ENCODE data around the gene ZNF569. TPM values are rescaled to one million over a fixed set of nuclear protein-coding genes. Genes with fewer than 3 reads are reported as not detected.
A peak's percentile ranks its signal among the peaks of the same experiment; 100 is the strongest.
"Not testable (repeated sequence)": the region's sequence is repeated elsewhere in the genome, so short reads cannot be mapped to it uniquely, and the experiment has no call there.

ZNF569 gene
- 5.1 TPM for polyA plus RNA-seq (2013, experiment 1 of 2; ENCODE audit: insufficient read length)
- 6.2 TPM for polyA plus RNA-seq (2013, experiment 2 of 2; ENCODE audit: insufficient read length)

DNA sequence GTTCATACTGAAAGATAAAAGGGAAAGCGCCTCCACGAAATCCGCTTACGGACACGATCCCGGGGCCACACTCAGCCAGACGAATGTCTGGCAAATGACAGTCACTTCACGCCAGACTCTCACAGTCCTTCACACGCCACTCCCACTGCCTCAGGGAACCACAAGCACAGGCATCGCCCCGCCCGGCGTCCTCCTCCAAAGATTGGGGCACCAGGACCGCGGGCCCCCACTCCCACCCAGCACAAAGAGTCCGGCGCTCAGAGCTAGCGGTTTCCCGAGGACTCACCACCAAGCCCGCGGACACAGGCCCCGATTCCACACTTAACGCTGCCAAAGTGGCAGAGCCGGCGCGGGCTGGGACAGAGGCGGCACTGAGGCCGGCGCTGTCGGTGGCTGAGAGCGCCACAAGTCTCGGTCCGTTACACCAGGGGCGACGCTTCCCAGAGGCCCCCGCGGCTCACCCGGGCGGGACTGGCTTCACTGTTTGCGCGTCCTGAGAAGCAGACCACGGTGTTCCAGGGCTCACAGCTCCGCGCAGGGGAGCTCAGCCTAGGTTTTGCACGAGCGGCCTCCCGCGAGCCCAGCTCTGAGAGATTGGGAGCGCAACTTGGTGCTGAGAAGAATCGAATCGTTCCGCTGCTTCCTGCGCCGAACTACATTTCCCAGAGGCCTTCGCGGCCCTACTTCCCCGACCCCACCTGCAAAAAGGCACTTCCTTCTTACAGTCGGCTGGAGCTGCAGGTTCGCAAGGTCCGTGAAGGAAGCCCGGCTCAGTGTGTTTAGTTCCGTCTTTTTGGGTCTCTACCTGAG lies at the start of gene ZNF569:
Gene ZNF569 (minus strand): TSS at position 647 of the 810 bp plus-strand sequence. CDS start 22,523 bp downstream, outside the sequence.
- DNase-seq: peak; percentile 95

- no peak for DNase-seq
These were observed 46.2 kb upstream of the ZNF569 start for GRCh38 chr19:37513397-37513796.

GRCh38 chr19:37511821-37512220 lies 44.6 kb upstream of the ZNF569 start:
- no peak for DNase-seq

DNA sequence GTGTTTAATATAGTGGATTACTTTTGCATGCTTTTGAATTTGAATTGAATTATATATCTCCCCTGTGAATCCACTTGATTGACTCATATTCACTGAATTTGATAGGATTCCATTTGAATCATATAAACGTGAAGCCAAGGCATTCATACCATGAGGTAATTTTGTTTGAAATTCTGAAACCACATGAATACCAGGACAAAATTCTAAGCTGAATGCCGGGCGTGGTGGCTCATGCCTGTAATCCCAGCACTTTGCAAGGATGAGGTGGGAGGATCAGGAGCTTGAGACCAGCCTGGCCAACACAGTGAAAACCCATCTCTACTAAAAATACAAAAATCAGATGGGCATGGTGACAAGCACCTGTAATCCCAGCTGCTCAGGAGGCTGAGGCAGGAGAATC lies 43.9 kb upstream of the ZNF569 start:
- no peak for DNase-seq

GRCh38 chr19:37507167-37507464 lies 39.9 kb upstream of the ZNF569 start:
- no peak for DNase-seq

GRCh38 chr19:37506387-37507166 lies 39.3 kb upstream of the ZNF569 start, which contains the start of gene ZNF793:
Gene ZNF793, plus strand, starts transcription at chr19:37506939. Its CDS starts 16,501 bp downstream, at chr19:37523440.
- peak; percentile 74 for DNase-seq

DNA sequence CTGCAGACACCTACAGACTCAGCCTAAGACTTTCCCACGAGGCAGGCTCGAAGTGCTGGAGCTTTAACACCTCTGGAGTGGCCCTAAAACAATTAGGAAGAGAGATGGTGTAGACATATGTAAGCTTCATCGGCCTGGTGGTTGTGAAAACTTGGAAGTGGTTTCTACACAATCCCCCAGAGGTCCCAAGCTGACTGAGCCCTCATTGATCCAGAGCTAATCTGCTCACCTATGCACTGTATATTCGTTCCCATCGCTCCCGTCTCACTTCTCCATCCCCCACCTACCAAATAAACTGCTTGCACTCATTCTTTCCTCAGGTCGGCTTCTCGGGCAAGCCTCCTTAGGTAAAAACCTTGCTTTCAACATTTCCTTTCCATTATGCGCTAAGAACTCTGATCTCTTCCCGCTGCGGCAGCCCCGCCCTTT lies 38.7 kb upstream of the ZNF569 start:
- DNase-seq: no peak

DNA sequence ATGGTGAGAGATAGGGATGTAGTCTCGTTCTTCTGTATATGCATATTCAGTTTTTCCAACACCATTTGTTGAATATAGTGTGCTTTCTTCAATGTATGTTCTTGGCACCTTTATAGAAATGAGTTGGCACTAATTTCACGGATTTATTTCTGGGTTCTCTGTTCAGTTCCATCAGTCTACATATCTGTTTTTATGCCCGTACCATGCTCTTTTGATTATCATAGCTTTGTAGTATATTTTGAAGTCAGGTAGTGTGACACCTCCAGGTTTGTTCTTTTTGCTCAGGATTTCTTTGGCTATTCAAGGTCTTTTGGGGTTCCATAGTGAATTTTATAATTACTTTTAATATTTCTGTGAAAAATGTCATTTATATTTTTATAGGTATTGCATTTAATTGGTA lies 25.0 kb upstream of the ZNF569 start:
- DNase-seq: no peak

- no peak for DNase-seq
These were observed 17.3 kb upstream of the ZNF569 start for GRCh38 chr19:37484406-37485168.

- no peak for DNase-seq
These were observed 4.9 kb upstream of the ZNF569 start for GRCh38 chr19:37472165-37472564.

- DNase-seq: no peak
These were observed 3.0 kb upstream of the ZNF569 start for GRCh38 chr19:37470216-37470615.

DNA sequence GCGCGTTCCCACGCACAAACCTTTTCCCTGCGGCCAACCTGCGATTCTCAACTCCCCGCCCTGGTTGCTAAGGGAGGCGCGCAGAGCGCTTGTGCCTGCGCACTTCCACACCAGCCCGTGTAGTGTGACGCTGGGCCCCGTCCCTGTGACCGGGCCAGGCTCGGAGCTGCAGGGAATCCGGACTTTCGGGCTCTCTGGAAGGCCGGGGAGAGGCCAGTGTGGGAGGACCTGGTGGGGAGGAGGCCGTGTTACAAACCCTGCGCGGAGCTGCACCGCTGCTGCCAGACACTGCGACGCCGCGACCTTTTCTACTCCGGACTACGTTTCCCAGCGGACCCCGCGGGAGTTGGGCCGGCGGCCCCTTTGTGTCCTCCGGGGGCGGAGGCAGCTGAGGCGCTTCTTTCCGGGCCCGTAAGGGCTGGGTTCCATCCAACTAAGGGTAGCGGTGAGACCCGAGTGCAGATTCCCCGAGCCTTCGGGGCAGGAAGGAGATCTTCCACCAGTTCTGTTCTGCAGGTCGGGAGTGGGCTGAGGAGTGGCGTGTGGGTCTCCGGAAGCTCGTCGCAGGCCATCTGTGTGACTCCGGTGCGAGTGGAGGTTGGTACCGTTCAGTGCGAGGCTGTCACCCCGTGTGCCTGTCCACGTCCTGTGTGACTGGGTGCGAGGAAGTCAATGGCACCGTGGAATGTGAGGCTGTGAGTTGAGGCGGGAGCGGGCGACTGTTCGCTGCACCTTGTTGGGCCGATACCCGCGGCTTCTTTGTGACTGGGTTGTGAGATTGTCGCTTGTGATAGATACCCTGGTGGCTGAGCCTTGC lies 1.9 kb upstream of the ZNF569 start, which contains the start of gene ZNF570:
Gene ZNF570 (plus strand): TSS at position 396 of the 817 bp plus-strand sequence. CDS start 999 bp downstream, outside the sequence.
- peak; percentile 90 for DNase-seq

GRCh38 chr19:37467608-37468090 lies 405 bp upstream of the ZNF569 start:
- no peak for DNase-seq

- DNase-seq: no peak
These were observed 907 bp downstream of the ZNF569 start for GRCh38 chr19:37466277-37466797.

DNA sequence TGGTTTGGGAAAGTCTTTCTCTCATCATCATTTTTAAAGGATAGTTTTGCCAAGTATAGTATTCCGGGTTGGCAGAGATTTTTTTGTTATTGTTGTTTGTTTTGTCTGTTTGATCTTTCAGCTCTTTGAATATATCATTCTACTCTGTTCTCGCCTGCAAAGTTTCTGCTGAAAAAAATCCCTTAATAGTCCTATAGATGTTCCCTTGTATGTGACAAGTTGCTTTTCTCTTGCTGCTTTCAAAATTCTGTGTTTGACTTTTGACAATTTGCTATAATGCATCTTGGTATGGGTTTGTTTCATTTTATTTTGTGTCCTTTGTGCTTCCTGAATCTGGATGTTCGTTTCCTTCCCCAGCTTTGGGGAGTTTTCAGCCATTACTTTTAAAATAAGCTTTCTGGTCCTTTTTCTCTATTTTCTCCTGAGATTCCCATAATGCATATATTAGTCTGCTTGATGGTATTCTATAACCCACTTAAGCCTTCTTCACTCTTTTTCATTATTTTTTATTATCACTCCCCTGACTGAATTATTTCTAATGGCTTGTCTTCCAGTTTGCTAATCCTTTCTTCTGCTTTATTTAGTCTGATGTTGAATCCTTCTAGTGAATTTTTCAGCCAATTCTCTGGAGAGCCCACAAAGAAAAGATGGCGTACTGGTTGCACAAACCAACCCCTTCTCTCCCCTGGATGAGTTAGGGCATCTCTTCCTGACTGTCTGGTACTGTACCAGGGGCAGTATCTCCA lies 14.6 kb downstream of the ZNF569 start:
- DNase-seq: no peak

DNA sequence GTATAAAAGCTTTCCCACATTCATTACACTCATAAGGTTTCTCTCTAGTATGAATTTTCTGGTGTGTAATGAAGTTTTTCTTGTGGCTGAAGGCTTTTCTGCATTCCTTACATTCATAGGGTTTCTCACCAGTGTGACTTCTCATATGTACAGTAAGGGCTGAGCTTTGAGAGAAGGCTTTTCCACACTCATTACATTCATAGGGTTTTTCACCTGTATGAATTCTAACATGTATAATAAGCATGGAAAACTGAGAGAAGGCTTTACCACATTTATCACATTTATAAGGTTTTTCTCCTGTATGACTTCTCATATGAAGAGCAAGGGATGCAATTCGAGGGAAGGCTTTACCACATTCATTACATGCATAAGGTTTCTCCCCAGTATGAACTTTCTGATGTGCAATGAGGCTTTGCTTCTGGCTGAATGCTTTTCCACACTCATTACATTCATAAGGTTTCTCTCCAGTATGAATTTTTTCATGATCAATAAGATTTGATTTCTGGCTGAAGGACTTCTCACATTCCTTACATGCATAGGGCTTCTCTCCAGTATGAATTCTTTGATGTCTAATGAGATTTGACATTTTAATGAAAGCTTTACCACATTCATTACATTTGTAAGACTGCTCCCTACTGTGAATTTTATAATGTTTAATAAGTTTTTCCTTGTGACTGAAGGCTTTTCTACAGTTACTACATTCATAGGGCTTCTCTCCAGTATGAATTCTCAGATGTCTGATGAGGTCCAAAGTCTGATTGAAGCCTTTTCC lies 53.7 kb downstream of the ZNF569 start:
- no peak for DNase-seq

- no peak for DNase-seq
These were observed 54.5 kb downstream of the ZNF569 start for GRCh38 chr19:37412700-37413099.

- DNase-seq: not testable (repeated sequence)
These were observed 61.0 kb downstream of the ZNF569 start for GRCh38 chr19:37406140-37406846.

DNA sequence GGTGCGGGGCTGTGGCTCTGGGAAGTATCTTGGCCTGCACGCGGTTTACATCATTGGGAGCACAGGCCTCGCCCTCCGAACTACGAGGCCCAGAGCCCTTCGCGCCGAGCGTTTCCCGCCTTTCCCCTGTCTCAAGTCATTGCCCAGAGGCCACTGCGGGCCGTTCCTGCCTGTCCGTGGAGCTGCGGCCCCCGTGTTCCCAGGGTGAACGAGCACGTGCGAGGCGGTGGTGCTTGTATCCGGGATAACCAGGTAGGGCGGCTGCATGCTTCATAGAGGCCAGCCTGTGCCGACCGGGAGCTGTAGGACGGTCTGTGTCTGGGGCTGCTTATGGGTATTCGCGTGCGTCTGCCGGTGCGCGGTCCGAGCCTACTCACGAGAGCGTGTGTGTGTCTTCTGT lies 63.8 kb downstream of the ZNF569 start:
- DNase-seq: no peak
